Erythroblast (primary cell): ENCODE data around the gene CALY.
A peak's percentile ranks its signal among the peaks of the same experiment; 100 is the strongest.

Experiments
- GATA1 ChIP-seq: IDR thresholded peaks from 2 replicates; pipeline ENCODE4 v1.6.1; 2011; ENCODE audit warnings: low read depth, mild to moderate bottlenecking, control low read depth, low read length, moderate library complexity
- POLR2A ChIP-seq: IDR thresholded peaks from 2 replicates; pipeline ENCODE4 v1.6.1; 2011; ENCODE audit warnings: mild to moderate bottlenecking, low read length

GRCh38 chr10:133373174-133374090 lies 36.7 kb upstream of the CALY start, which contains the start of gene ECHS1:
- TF ChIP-seq POLR2A, result peak; percentile 42
- TF ChIP-seq GATA1, result no peak
